Activated T-helper 17 cell treated with anti-CD3 and anti-CD28 coated beads, Interleukin-2, amount 50 U/mL, for 72 hours (primary cell): ENCODE results near the gene HS6ST3. TPM values are rescaled to one million over a fixed set of nuclear protein-coding genes. Genes with fewer than 3 reads are reported as not detected.

Experiments
- ATAC-seq: fragments of 150-1000 bp; cut with Tn5 transposase; replicated peaks from 2 replicates; pipeline ENCODE4 v1.10.0; 2021; ENCODE audit warnings: mild to moderate bottlenecking, moderate library complexity
- H3K27ac Mint-ChIP-seq: one replicate; pipeline ENCODE4 v1.8.0; 2022; ENCODE audit warnings: mixed read lengths
- H3K27me3 Mint-ChIP-seq: one replicate; pipeline ENCODE4 v1.8.0; 2022; ENCODE audit warnings: mixed read lengths
- H3K36me3 Mint-ChIP-seq: one replicate; pipeline ENCODE4 v1.8.0; 2022; ENCODE audit warnings: low read depth, mild to moderate bottlenecking, mixed read lengths
- H3K4me1 Mint-ChIP-seq: one replicate; pipeline ENCODE4 v1.8.0; 2022; ENCODE audit warnings: mixed read lengths
- H3K4me3 Mint-ChIP-seq: one replicate; pipeline ENCODE4 v1.8.0; 2022; ENCODE audit warnings: mild to moderate bottlenecking, mixed read lengths
- H3K9me3 Mint-ChIP-seq: one replicate; pipeline ENCODE4 v1.8.0; 2022; ENCODE audit warnings: mixed read lengths
- total RNA-seq, 2 donors: library from RNA; stranded (reverse); gene quantifications; one replicate each; pipeline ENCODE4 v1.2.3, GENCODE V29; 2022

HS6ST3 gene
- total RNA-seq, 2 donors from 2014 or later = not detected

GRCh38 chr13:96816874-96817273 lies 727.0 kb downstream of the HS6ST3 start:
- Mint-ChIP-seq H3K9me3 (peaks cover 5% of the 10 kb centered on the region), H3K27ac (no peak overlapping the region), H3K36me3 (no peaks in the 10 kb centered on the region), H3K4me3 (no peak overlapping the region), H3K27me3 (no peaks in the 10 kb centered on the region), H3K4me1 (no peaks in the 10 kb centered on the region)
- ATAC-seq = no peak

GRCh38 chr13:96817336-96817941 lies 727.5 kb downstream of the HS6ST3 start:
- H3K27ac Mint-ChIP-seq = no peak overlapping the region
- ATAC-seq = no peak
- H3K4me3 Mint-ChIP-seq = no peak overlapping the region
- no peaks in the 10 kb centered on the region for H3K36me3 Mint-ChIP-seq
- peaks cover 5% of the 10 kb centered on the region for H3K9me3 Mint-ChIP-seq
- no peaks in the 10 kb centered on the region for H3K27me3 Mint-ChIP-seq
- no peaks in the 10 kb centered on the region for H3K4me1 Mint-ChIP-seq

- H3K27me3 Mint-ChIP-seq = no peaks in the 10 kb centered on the region
- H3K36me3 Mint-ChIP-seq = no peaks in the 10 kb centered on the region
- H3K9me3 Mint-ChIP-seq = peaks cover 3% of the 10 kb centered on the region
- no peak overlapping the region for H3K4me3 Mint-ChIP-seq
- H3K4me1 Mint-ChIP-seq = no peaks in the 10 kb centered on the region
- no peak for ATAC-seq
- H3K27ac Mint-ChIP-seq = no peak overlapping the region
Measured at GRCh38 chr13:96819375-96819774, 729.5 kb downstream of the HS6ST3 start.

- Mint-ChIP-seq H3K9me3 (no peaks in the 10 kb centered on the region), H3K4me3 (no peak overlapping the region), H3K4me1 (no peaks in the 10 kb centered on the region), H3K27me3 (no peaks in the 10 kb centered on the region), H3K27ac (no peak overlapping the region), H3K36me3 (no peaks in the 10 kb centered on the region)
- no peak for ATAC-seq
Measured at GRCh38 chr13:96821381-96821780, 731.5 kb downstream of the HS6ST3 start.

GRCh38 chr13:96821971-96822370 lies 732.1 kb downstream of the HS6ST3 start:
- Mint-ChIP-seq H3K4me3 (no peak overlapping the region), H3K27ac (no peak overlapping the region), H3K36me3 (no peaks in the 10 kb centered on the region), H3K27me3 (no peaks in the 10 kb centered on the region), H3K4me1 (no peaks in the 10 kb centered on the region), H3K9me3 (no peaks in the 10 kb centered on the region)
- ATAC-seq = no peak

- H3K4me1 Mint-ChIP-seq = no peaks in the 10 kb centered on the region
- no peaks in the 10 kb centered on the region for H3K36me3 Mint-ChIP-seq
- H3K4me3 Mint-ChIP-seq = no peak overlapping the region
- ATAC-seq = no peak
- H3K27ac Mint-ChIP-seq = no peak overlapping the region
- H3K27me3 Mint-ChIP-seq = no peaks in the 10 kb centered on the region
- no peaks in the 10 kb centered on the region for H3K9me3 Mint-ChIP-seq
Measured at GRCh38 chr13:96822895-96823294, 733.0 kb downstream of the HS6ST3 start.

- H3K4me1 Mint-ChIP-seq = no peaks in the 10 kb centered on the region
- H3K36me3 Mint-ChIP-seq = no peaks in the 10 kb centered on the region
- no peaks in the 10 kb centered on the region for H3K9me3 Mint-ChIP-seq
Measured at GRCh38 chr13:96824140-96824539, 734.2 kb downstream of the HS6ST3 start.

GRCh38 chr13:96825653-96826052 lies 735.7 kb downstream of the HS6ST3 start:
- ATAC-seq = no peak
- Mint-ChIP-seq H3K36me3 (no peaks in the 10 kb centered on the region), H3K27me3 (no peaks in the 10 kb centered on the region), H3K27ac (no peak overlapping the region), H3K9me3 (no peaks in the 10 kb centered on the region), H3K4me1 (no peaks in the 10 kb centered on the region), H3K4me3 (no peak overlapping the region)

More at GRCh38 chr13:96824140-96824539, 734.2 kb downstream of the HS6ST3 start:
- H3K4me3 Mint-ChIP-seq = no peak overlapping the region
- no peaks in the 10 kb centered on the region for H3K27me3 Mint-ChIP-seq
- H3K27ac Mint-ChIP-seq = no peak overlapping the region
- no peak for ATAC-seq

GRCh38 chr13:96834626-96835025 lies 744.7 kb downstream of the HS6ST3 start:
- Mint-ChIP-seq H3K9me3 (peaks cover 5% of the 10 kb centered on the region), H3K27me3 (no peaks in the 10 kb centered on the region), H3K27ac (no peak overlapping the region), H3K36me3 (no peaks in the 10 kb centered on the region), H3K4me3 (no peak overlapping the region), H3K4me1 (no peaks in the 10 kb centered on the region)
- ATAC-seq = no peak

- no peak overlapping the region for H3K4me3 Mint-ChIP-seq
- H3K4me1 Mint-ChIP-seq = no peaks in the 10 kb centered on the region
- H3K36me3 Mint-ChIP-seq = no peaks in the 10 kb centered on the region
- H3K27ac Mint-ChIP-seq = no peak overlapping the region
- no peak for ATAC-seq
- no peaks in the 10 kb centered on the region for H3K27me3 Mint-ChIP-seq
- peaks cover 5% of the 10 kb centered on the region for H3K9me3 Mint-ChIP-seq
Measured at GRCh38 chr13:96835546-96835945, 745.6 kb downstream of the HS6ST3 start.

GRCh38 chr13:96836733-96837132 lies 746.8 kb downstream of the HS6ST3 start:
- H3K27ac Mint-ChIP-seq = no peak overlapping the region
- no peaks in the 10 kb centered on the region for H3K36me3 Mint-ChIP-seq
- H3K4me1 Mint-ChIP-seq = no peaks in the 10 kb centered on the region
- no peaks in the 10 kb centered on the region for H3K27me3 Mint-ChIP-seq
- no peaks in the 10 kb centered on the region for H3K9me3 Mint-ChIP-seq
- no peak for ATAC-seq
- H3K4me3 Mint-ChIP-seq = no peak overlapping the region

GRCh38 chr13:96837809-96838208 lies 747.9 kb downstream of the HS6ST3 start:
- no peak overlapping the region for H3K4me3 Mint-ChIP-seq
- H3K36me3 Mint-ChIP-seq = no peaks in the 10 kb centered on the region
- no peak for ATAC-seq
- H3K27ac Mint-ChIP-seq = no peak overlapping the region
- H3K27me3 Mint-ChIP-seq = no peaks in the 10 kb centered on the region
- no peaks in the 10 kb centered on the region for H3K9me3 Mint-ChIP-seq
- no peaks in the 10 kb centered on the region for H3K4me1 Mint-ChIP-seq

GRCh38 chr13:96844195-96844594 lies 754.3 kb downstream of the HS6ST3 start:
- Mint-ChIP-seq H3K9me3 (peaks cover 6% of the 10 kb centered on the region), H3K4me1 (no peaks in the 10 kb centered on the region), H3K27ac (no peak overlapping the region), H3K4me3 (no peak overlapping the region), H3K27me3 (peaks cover 12% of the 10 kb centered on the region), H3K36me3 (no peaks in the 10 kb centered on the region)
- no peak for ATAC-seq

GRCh38 chr13:96844616-96845015 lies 754.7 kb downstream of the HS6ST3 start:
- Mint-ChIP-seq H3K36me3 (no peaks in the 10 kb centered on the region), H3K4me1 (no peaks in the 10 kb centered on the region), H3K4me3 (no peak overlapping the region), H3K9me3 (peaks cover 6% of the 10 kb centered on the region), H3K27ac (no peak overlapping the region), H3K27me3 (peaks cover 12% of the 10 kb centered on the region)
- no peak for ATAC-seq

- ATAC-seq = no peak
- Mint-ChIP-seq H3K27me3 (peaks cover 12% of the 10 kb centered on the region), H3K4me1 (no peaks in the 10 kb centered on the region), H3K9me3 (peaks cover 6% of the 10 kb centered on the region), H3K4me3 (no peak overlapping the region), H3K36me3 (no peaks in the 10 kb centered on the region), H3K27ac (no peak overlapping the region)
Measured at GRCh38 chr13:96848286-96848685, 758.4 kb downstream of the HS6ST3 start.

- Mint-ChIP-seq H3K4me3 (no peak overlapping the region), H3K27ac (no peak overlapping the region), H3K4me1 (no peaks in the 10 kb centered on the region), H3K36me3 (no peaks in the 10 kb centered on the region), H3K27me3 (peaks cover 12% of the 10 kb centered on the region), H3K9me3 (peaks cover 6% of the 10 kb centered on the region)
- ATAC-seq = no peak
Measured at GRCh38 chr13:96849091-96849490, 759.2 kb downstream of the HS6ST3 start.
